Endothelial cell of umbilical vein (primary cell): Measurements from ENCODE around the gene SLC25A23.

Experiments
- CTCF ChIP-seq, 2 donors: IDR thresholded peaks; 1 replicate in 1 of 2; 2 replicates in 1 of 2; pipeline ENCODE4 v1.5.1; 2011; ENCODE audit warnings: low read length in 2 of 2, mild to moderate bottlenecking in 2 of 2, moderate library complexity in 2 of 2, control low read depth in 1 of 2, inconsistent platforms in 1 of 2, low read depth in 1 of 2; ENCODE audit not compliant: insufficient read depth in 1 of 2; ENCODE audit errors: extremely low read depth in 1 of 2
- EZH2 ChIP-seq: IDR thresholded peaks from 2 replicates; pipeline ENCODE4 v1.6.1; 2012; ENCODE audit warnings: borderline replicate concordance, low read depth, mild to moderate bottlenecking, moderate library complexity, low read length, inconsistent platforms; ENCODE audit not compliant: severe bottlenecking
- FOS ChIP-seq: IDR thresholded peaks from 2 replicates; pipeline ENCODE4 v1.6.1; 2011; ENCODE audit warnings: mild to moderate bottlenecking, low read length, moderate library complexity, borderline replicate concordance; ENCODE audit not compliant: insufficient read depth
- GATA2 ChIP-seq: IDR thresholded peaks from 2 replicates; pipeline ENCODE4 v1.7.0; 2011; ENCODE audit warnings: low read depth, mild to moderate bottlenecking, moderate library complexity, mixed read lengths, low read length; ENCODE audit not compliant: insufficient read length, insufficient read depth
- JUN ChIP-seq: IDR thresholded peaks from 2 replicates; pipeline ENCODE4 v1.6.1; 2011; ENCODE audit warnings: borderline replicate concordance, low read depth; ENCODE audit not compliant: insufficient read length, insufficient read depth
- MAX ChIP-seq: IDR thresholded peaks from 2 replicates; pipeline ENCODE4 v1.6.1; 2011; ENCODE audit not compliant: insufficient read depth, insufficient read length
- MYC ChIP-seq: IDR thresholded peaks from one replicate; pipeline ENCODE4 v1.6.1; 2011; ENCODE audit warnings: mild to moderate bottlenecking, low read depth, low read length
- POLR2A ChIP-seq: IDR thresholded peaks from 2 replicates; pipeline ENCODE4 v1.6.1; 2012; ENCODE audit warnings: low read depth, mild to moderate bottlenecking, control low read depth, low read length
- POLR2AphosphoS5 ChIP-seq: IDR thresholded peaks from 2 replicates; pipeline ENCODE4 v1.6.1; 2012; ENCODE audit warnings: low read depth, mild to moderate bottlenecking, control low read depth, low read length, moderate library complexity; ENCODE audit not compliant: insufficient read depth

- TF ChIP-seq CTCF (IDR thresholded peaks at IDR 0.05; ENCODE audit: extremely low read depth in 1 of 2, insufficient read depth in 1 of 2, low read depth in 1 of 2, low read length in 2 of 2) (no peak), POLR2A (no peak), POLR2AphosphoS5 (no peak), MAX (no peak), MYC (no peak), EZH2 (no peak), JUN (no peak), GATA2 (no peak), FOS (no peak)
Observed at GRCh38 chr19:6495947-6496346, 36.4 kb upstream of the SLC25A23 start.
